ENCODE measurements around the gene PAOX.

DNA sequence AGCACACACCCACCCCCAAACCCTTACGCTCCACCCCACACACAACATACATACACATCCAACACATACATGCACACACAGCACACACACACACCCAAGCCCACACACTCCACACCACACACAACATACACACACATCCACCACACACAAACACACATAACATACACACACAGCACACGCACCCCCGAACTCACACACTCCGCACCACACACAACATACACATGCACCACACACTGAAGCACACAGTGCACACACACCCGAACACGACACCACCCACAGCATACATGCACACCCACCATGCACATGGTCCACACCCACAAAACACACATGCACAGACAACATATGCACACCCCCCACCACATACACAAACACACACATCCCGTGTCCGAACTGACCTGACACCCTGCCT is 29.9 kb upstream of the PAOX start:
- TF ChIP-seq POLR2A (IDR thresholded peaks at IDR 0.05; ENCODE audit: low read depth, low read length): no peak
- no peak for TF ChIP-seq POLR2AphosphoS5 (IDR thresholded peaks at IDR 0.05; ENCODE audit: low read depth, low read length)
- no peak for TF ChIP-seq TAF1 (IDR thresholded peaks at IDR 0.05; ENCODE audit: low read depth, low read length)
- TF ChIP-seq SPI1 (IDR thresholded peaks at IDR 0.05; ENCODE audit: low read depth, low read length): no peak
